Right atrium auricular region (tissue), 2 donors: ENCODE results near the gene FUT6. TPM values are rescaled to one million over a fixed set of nuclear protein-coding genes. Genes with fewer than 3 reads are reported as not detected.

Experiments
- DNase-seq: peaks from one replicate; pipeline ENCODE4 v3.0.0-alpha.2; 2019; ENCODE audit warnings: low spot score
- H3K27ac ChIP-seq, 2 donors: fragments of 200-600 bp; sonication (generic); 1 replicate in 1 of 2; 2 replicates in 1 of 2; pipeline ENCODE4 v1.5.1; 2016 to 2019
- H3K27me3 ChIP-seq, 2 donors: fragments of 200-600 bp; sonication (generic); one replicate each; pipeline versions ENCODE4 v1.5.1 to v1.6.0; 2017 to 2019
- H3K36me3 ChIP-seq: fragments of 200-600 bp; sonication (generic); one replicate; pipeline ENCODE4 v1.5.1; 2016
- H3K4me1 ChIP-seq, 2 donors: fragments of 200-600 bp; sonication (generic); one replicate each; pipeline versions ENCODE4 v1.5.1 to v1.6.0; 2017 to 2019
- H3K4me3 ChIP-seq, 2 donors: fragments of 200-600 bp; sonication (generic); 1 replicate in 1 of 2; 2 replicates in 1 of 2; pipeline ENCODE4 v1.5.1; 2017 to 2019; ENCODE audit warnings: mild to moderate bottlenecking in 1 of 2, moderate library complexity in 1 of 2
- H3K9me3 ChIP-seq, 2 donors: fragments of 200-600 bp; sonication (generic); one replicate each; pipeline ENCODE4 v1.5.1; 2019
- total RNA-seq, 2 donors: library from RNA; depleted of rRNA; stranded (reverse); fragments of >200 nt; gene quantifications; one replicate each; pipeline ENCODE4 v1.1.0, GENCODE V29; 2016
- TF ChIP-seq, protein P1 (sequence below), 2 donors: fragments of 200-600 bp; sonication (generic); IDR thresholded peaks; one replicate each; pipeline ENCODE4 v1.5.1; 2019; ENCODE audit warnings: antibody characterized with exemption in 2 of 2

FUT6 gene
- total RNA-seq, 2 donors from 2014 or later, result not detected

GRCh38 chr19:5837761-5838352 lies 1.6 kb downstream of the FUT6 start:
- no peaks in the 10 kb centered on the region for H3K9me3 ChIP-seq
- TF ChIP-seq, protein P1, sequence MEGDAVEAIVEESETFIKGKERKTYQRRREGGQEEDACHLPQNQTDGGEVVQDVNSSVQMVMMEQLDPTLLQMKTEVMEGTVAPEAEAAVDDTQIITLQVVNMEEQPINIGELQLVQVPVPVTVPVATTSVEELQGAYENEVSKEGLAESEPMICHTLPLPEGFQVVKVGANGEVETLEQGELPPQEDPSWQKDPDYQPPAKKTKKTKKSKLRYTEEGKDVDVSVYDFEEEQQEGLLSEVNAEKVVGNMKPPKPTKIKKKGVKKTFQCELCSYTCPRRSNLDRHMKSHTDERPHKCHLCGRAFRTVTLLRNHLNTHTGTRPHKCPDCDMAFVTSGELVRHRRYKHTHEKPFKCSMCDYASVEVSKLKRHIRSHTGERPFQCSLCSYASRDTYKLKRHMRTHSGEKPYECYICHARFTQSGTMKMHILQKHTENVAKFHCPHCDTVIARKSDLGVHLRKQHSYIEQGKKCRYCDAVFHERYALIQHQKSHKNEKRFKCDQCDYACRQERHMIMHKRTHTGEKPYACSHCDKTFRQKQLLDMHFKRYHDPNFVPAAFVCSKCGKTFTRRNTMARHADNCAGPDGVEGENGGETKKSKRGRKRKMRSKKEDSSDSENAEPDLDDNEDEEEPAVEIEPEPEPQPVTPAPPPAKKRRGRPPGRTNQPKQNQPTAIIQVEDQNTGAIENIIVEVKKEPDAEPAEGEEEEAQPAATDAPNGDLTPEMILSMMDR (IDR thresholded peaks at IDR 0.05), result no peak

GRCh38 chr19:5832527-5833216 lies 6.8 kb downstream of the FUT6 start:
- Histone ChIP-seq H3K27ac (no peak overlapping the region), H3K4me1 (peaks cover 0 to 16% of the 10 kb centered on the region in 2 donors), H3K4me3 (no peak overlapping the region), H3K27me3 (no peaks in the 10 kb centered on the region), H3K36me3 (no peaks in the 10 kb centered on the region), H3K9me3 (no peaks in the 10 kb centered on the region)
- no peak for DNase-seq
- TF ChIP-seq, protein P1 (IDR thresholded peaks at IDR 0.05), result no peak

More at GRCh38 chr19:5837761-5838352, 1.6 kb downstream of the FUT6 start:
- H3K4me1 ChIP-seq, result no peaks in the 10 kb centered on the region
- H3K36me3 ChIP-seq, result no peaks in the 10 kb centered on the region
- no peak overlapping the region for H3K4me3 ChIP-seq
- no peak for DNase-seq
- H3K27me3 ChIP-seq, result no peaks in the 10 kb centered on the region
- H3K27ac ChIP-seq, result no peak overlapping the region

GRCh38 chr19:5832061-5832460 lies 7.4 kb downstream of the FUT6 start:
- no peaks in the 10 kb centered on the region for H3K9me3 ChIP-seq
- H3K27ac ChIP-seq, result no peak overlapping the region
- no peak for DNase-seq
- peaks cover 0 to 21% of the 10 kb centered on the region in 2 donors for H3K4me1 ChIP-seq
- H3K27me3 ChIP-seq, result no peaks in the 10 kb centered on the region
- H3K4me3 ChIP-seq, result no peak overlapping the region
- no peaks in the 10 kb centered on the region for H3K36me3 ChIP-seq
- TF ChIP-seq, protein P1 (IDR thresholded peaks at IDR 0.05), result no peak

- no peaks in the 10 kb centered on the region for H3K27me3 ChIP-seq
- TF ChIP-seq, protein P1 (IDR thresholded peaks at IDR 0.05), result no peak
- no peaks in the 10 kb centered on the region for H3K36me3 ChIP-seq
Observed at GRCh38 chr19:5831159-5831558, 8.3 kb downstream of the FUT6 start.

GRCh38 chr19:5829567-5830310 lies 9.8 kb downstream of the FUT6 start:
- TF ChIP-seq, protein P1 (IDR thresholded peaks at IDR 0.05), result no peak
- DNase-seq, result no peak
- peak overlapping the region; percentile 86 to 96 for H3K27ac ChIP-seq
- H3K4me1 ChIP-seq, result peaks cover 0 to 24% of the 10 kb centered on the region in 2 donors
- H3K27me3 ChIP-seq, result no peaks in the 10 kb centered on the region
- H3K36me3 ChIP-seq, result no peaks in the 10 kb centered on the region
- peak overlapping the region in 1 of 2 donors; percentile 51 for H3K4me3 ChIP-seq
- no peaks in the 10 kb centered on the region for H3K9me3 ChIP-seq

More at GRCh38 chr19:5831159-5831558, 8.3 kb downstream of the FUT6 start:
- no peak for DNase-seq
- Histone ChIP-seq H3K4me1 (peaks cover 0 to 24% of the 10 kb centered on the region in 2 donors), H3K4me3 (no peak overlapping the region), H3K9me3 (no peaks in the 10 kb centered on the region), H3K27ac (no peak overlapping the region)
